H4 (cell line): Measurements from ENCODE around the gene FAM117A. TPM values are rescaled to one million over a fixed set of nuclear protein-coding genes. Genes with fewer than 3 reads are reported as not detected.
"Not testable (repeated sequence)": the region's sequence is repeated elsewhere in the genome, so short reads cannot be mapped to it uniquely, and the experiment has no call there.

Experiments used
- DNase-seq: peaks from one replicate; pipeline ENCODE4 v3.0.0-alpha.2; 2015; ENCODE audit warnings: low spot score
- total RNA-seq: library from RNA; depleted of rRNA; stranded (reverse); fragments of >200 nt; shearing (Covaris generic); gene quantifications from 2 replicates; pipeline ENCODE4 v1.2.3, GENCODE V29; 2014

FAM117A gene
- total RNA-seq, 1 experiment from 2014 or later = 8.1 TPM

GRCh38 chr17:49762151-49762941 lies 1.6 kb downstream of the FAM117A start:
- no peak for DNase-seq

GRCh38 chr17:49760932-49761558 lies 2.9 kb downstream of the FAM117A start:
- DNase-seq = no peak

- no peak for DNase-seq
Observed at GRCh38 chr17:49760296-49760695, 3.6 kb downstream of the FAM117A start.

GRCh38 chr17:49759203-49759602 lies 4.7 kb downstream of the FAM117A start:
- DNase-seq = no peak

GRCh38 chr17:49758464-49759010 lies 5.4 kb downstream of the FAM117A start:
- not testable (repeated sequence) for DNase-seq

- DNase-seq = no peak
Observed at GRCh38 chr17:49757151-49757777, 6.7 kb downstream of the FAM117A start.

GRCh38 chr17:49756323-49757150 lies 7.4 kb downstream of the FAM117A start:
- DNase-seq = no peak

- no peak for DNase-seq
Observed at GRCh38 chr17:49755663-49756283, 8.2 kb downstream of the FAM117A start.

GRCh38 chr17:49753959-49754391 lies 10.0 kb downstream of the FAM117A start:
- DNase-seq = no peak

- DNase-seq = no peak
Observed at GRCh38 chr17:49752508-49752907, 11.4 kb downstream of the FAM117A start.

- no peak for DNase-seq
Observed at GRCh38 chr17:49749730-49750129, 14.2 kb downstream of the FAM117A start.

GRCh38 chr17:49748791-49749190 lies 15.1 kb downstream of the FAM117A start:
- no peak for DNase-seq

GRCh38 chr17:49748223-49748622 lies 15.7 kb downstream of the FAM117A start:
- no peak for DNase-seq

- DNase-seq = no peak
Observed at GRCh38 chr17:49747632-49748031, 16.3 kb downstream of the FAM117A start.

- no peak for DNase-seq
Observed at GRCh38 chr17:49746791-49747490, 17.0 kb downstream of the FAM117A start.

GRCh38 chr17:49745175-49746139 lies 18.5 kb downstream of the FAM117A start:
- no peak for DNase-seq

GRCh38 chr17:49742166-49742638 lies 21.7 kb downstream of the FAM117A start:
- no peak for DNase-seq

- no peak for DNase-seq
Observed at GRCh38 chr17:49741692-49742076, 22.2 kb downstream of the FAM117A start.

GRCh38 chr17:49741009-49741691 lies 22.8 kb downstream of the FAM117A start:
- no peak for DNase-seq
